DMS153 treated with DMSO at 0.1 percent for 48 hours (cell line): Measurements from ENCODE around the gene MSI2.

Experiments used
- DNase-seq: peaks from one replicate; lab custom pipeline; 2025; ENCODE audit not compliant: unreplicated experiment; lab: John Stamatoyannopoulos, UW

Gene MSI2

DNA sequence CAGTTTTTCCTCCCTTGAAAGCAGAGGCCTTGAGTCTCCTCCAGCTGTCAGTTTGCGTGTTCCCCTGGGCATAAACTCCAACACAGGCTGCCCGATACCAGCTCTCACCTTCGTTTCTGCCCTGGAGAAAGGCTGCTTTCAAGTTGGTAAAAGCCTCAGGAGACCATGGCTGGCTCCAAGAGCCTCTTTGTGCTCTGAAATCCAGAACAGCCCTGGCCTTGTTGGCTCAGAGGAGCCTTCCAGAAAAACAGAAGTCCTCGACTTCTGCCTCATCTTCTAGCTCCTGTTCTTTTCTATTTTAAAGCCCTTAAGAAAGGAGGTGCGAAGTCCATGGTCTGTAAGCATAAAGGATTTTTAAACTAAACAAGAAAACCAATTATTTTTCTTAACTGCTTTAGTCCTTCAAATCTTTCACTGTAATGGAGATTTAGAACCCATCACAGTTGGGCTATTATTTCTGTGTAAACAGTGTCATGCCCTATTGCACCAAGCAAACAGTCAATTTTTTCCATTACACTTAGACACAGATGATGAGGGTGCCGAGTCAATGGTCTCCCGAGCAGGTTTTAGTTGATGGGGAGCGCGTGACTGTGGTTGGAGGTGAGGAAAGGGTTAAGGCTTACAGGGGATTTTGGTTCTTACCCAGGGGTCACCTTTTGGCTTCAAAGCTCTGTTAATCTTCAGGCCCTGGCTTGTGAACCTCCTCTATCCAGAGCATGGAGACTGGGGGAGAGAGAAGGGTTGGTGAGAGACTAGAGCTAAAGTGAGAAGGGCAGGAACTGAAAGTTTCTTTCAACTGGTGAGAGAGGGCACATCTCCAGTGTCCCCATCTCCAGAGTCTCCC is 212.8 kb downstream of the MSI2 start:
- no peak for DNase-seq

DNA sequence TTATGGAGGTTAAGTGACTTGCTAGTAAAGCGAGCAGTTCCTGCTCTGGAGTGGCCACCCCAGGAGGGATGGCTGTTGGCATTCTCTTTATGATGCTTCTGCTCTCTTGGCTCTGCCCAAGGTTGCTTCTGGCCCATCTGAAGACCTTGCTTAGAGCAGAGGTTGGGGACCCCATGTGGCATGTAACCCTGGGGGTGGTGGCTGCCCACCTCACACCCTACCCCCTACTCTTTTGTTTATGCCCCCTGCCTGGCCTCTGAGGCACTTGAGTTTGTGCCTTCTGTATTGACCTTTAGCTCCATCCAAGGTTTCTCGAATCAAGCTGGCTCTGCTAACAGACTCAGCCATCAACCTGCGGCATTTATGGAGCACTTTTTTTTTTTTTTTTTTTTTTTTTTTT is 214.6 kb downstream of the MSI2 start:
- no peak for DNase-seq

DNA sequence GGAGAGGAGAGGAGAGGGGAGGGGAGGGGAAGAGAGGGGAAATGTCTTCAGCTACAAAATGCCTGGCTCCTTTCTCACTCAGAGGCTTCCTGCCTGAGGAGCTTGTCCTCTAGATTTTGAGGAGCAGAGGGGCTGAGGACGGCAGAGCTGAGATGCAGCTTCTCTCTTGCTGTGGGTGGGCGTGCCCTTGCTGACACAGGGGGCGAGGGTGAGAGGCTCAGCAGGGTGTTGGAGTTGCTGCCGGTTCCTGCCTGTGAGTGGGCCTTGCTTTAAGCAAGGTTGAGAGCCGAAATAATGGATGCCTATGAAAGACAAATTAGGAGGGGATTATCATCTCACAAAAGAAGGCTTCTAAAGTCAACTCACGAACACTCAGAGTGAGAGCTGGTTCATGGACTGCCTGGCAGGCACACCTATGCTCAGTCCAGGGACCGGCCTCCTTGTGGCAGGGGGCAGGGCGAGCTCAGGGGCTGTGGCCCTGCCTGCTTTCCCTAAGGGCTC is 215.6 kb downstream of the MSI2 start:
- no peak for DNase-seq

DNA sequence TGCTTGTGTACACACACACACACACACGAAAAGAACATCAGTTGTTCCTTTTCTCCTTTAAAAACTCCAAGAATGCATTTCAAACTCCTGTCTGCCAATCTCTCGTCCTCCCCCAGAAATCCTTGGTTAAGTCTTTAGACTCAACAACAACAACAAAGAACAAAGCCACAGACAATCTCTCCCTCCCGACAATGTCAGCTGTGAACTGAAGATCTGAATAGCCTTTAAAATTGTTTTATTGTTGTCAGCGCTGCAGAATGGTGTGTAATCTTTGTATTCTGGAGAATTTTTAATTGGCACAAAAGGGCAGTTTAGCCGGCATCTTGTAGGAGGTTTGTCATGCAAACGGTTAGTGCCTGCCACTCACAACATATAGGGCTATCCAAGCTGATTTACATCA is 219.5 kb downstream of the MSI2 start:
- DNase-seq: no peak

DNA sequence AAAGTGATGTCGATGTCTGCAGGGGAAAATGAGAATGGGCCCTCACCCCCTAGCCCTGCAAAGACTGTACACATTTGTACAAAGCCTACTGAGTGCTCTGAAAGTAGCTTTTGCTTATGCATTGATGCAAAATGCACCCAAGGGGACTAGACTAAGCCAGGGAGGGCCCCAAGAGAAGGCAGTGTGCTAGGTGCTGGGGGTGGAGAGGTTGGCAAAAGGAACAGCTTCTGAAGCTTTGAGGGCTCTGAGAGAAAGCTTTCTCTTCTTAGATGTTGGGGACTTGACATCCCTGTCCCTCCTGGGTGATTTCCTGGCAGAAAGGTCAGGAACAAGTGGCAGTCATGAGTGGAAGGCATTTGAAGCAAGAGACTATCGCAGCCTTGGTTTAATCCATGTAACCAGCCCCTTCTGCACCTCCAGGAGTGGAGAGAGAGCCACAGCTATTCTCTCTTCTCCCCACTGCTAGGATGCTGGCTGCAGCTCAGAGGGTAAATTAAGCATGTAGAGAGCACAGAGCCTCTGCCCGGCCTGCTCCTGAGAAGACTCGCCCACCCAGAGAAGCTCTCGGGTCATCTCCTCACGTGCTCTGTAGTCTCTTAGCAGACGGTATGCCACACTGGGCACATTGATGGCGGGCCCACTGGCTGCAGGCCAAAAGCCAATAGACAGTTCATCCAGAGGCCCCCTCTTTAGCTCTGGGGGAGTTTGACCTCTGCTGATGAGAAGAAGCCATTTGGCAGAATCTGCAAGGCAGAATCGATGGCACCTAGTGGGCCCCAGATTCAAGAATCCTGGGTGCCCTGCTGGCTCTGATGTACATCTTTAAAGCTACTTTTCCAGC is 221.4 kb downstream of the MSI2 start:
- DNase-seq: no peak

DNA sequence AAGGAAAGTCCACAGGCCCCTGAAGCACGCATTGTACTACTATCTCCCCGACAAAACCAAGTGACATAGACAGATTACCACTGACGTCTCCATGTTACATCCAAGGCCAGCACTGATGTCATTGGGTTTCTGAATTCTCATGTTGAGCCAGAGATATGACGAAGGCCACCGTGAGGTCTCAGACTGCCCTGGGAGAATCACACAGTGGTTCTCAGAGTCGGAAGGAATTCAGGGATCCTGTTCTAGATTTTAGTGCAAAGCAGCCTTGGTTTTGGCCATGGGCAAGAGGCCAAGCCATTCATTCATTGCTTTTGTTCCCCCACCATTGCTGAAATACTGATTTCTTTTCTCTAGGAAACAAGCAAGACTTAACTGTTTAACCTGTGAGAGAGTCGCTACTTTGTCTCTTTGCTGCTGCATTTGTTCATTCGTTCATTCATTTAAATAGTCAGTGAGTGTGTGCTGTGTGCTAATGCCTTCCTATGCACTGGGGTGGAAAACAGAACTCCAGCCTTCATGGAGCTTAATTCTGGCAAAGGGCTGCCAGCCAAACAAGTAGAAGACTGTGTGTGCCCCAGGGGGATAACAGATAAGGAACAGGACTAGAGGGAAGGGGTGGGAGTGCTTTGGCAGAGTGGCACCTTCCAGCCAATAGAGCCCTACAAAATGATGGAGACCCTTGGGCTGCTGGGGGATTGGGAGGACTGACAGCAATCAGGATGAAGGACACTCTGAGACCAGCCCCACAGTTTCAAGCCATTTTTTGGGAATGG is 222.3 kb downstream of the MSI2 start:
- DNase-seq: no peak

DNA sequence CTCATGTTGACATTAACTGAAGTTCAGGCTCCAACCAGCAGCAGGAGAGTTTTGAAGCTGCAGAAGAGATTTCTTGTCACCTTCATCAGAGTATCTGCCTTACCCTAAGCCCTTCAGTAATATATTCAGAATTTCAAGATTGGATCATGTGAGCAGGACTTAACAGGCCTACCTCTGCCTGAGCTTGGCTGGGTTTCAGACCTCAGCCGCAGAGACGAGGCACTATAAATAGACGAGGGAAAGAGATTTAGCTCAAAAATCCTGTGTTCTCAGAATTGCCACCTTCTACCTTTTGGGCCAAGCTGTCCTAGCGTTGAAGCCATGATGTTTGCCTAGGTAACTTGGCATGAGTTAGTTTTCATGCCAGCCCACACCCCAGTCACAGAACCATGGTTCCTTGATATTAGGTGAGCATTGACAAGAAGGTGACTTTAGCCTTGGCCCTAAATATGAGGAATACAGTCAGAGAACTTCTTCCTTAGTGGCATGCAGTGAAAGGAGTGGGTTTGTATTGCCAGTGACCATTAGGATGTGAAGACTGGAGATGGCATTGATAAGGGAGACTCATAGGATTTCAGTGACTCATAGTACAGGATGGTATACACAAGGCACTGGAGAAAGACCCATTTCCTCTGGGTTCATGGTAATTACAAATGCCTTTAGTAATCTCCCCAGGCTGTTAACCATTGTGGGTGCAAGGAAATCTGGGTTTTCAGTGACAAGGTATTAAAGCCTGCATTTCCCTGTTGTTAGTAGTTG is 224.3 kb downstream of the MSI2 start:
- no peak for DNase-seq

DNA sequence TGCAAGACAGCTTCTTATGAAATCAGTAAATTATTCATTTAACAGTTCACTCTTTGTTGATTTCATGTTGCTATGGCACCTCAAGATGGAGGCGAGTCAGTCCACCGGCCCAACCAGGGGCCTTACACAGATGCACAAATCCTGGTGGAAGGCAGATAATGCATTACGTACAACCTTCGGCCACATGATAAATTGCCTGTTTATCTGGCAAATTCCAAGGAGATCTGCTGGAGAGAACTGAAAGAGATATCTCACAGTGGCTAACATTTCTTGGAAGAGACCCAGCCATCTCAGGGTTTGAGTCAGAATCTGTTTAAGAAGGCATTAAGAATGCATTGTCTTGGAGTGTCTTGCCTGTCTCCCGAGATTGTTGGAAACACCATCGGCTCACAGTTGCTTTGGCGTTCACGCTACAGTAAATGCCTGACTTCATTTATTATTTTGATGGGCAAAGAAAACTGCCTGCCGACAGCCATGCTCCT is 225.6 kb downstream of the MSI2 start:
- no peak for DNase-seq

DNA sequence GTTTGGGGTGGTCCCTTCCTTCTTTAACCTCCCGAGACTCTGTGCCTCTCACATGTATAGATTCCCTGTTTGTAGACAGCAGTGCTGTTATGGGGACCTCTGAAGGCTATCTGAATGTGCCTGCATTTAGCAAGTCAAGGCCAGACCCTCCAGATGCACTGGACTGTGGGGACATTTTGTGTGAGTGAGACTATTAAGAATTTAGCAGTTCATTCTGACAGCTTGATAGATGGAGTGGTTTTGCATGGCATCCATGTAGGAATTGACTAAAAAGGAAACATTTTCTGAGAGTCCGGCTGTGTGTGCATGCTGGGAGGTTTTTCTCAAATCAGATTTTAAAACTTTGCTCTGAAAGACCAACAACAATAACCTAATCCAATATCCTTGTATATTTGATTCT is 226.3 kb downstream of the MSI2 start:
- no peak for DNase-seq

DNA sequence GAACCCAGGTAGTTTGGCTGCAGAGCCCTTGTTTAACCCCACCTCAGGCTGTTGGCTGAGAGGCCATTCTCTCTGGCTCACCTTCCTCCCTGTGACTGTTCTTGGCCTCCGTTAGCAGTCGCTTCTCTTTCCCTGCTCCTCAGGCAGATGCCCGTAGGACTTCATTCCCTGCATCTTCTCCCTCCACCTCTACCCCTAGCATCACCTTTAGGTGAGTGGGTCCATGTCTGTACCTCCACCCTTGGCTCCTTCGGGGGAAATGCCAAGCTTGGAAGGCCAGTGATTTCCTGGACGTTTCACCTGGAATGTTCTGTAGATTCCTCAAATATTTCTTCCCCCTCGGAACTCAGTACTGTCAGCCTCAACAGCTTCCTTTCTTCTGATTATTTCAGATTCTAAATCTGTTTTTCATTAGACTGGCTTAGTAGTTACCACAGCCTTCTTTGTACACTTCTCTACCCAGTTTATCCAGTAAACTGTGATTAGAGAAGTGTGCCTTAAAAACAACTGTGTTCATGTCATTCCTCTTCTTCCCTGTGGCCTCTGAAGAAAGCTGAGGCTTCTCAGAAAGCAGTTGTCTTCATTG is 227.9 kb downstream of the MSI2 start:
- DNase-seq: no peak

DNA sequence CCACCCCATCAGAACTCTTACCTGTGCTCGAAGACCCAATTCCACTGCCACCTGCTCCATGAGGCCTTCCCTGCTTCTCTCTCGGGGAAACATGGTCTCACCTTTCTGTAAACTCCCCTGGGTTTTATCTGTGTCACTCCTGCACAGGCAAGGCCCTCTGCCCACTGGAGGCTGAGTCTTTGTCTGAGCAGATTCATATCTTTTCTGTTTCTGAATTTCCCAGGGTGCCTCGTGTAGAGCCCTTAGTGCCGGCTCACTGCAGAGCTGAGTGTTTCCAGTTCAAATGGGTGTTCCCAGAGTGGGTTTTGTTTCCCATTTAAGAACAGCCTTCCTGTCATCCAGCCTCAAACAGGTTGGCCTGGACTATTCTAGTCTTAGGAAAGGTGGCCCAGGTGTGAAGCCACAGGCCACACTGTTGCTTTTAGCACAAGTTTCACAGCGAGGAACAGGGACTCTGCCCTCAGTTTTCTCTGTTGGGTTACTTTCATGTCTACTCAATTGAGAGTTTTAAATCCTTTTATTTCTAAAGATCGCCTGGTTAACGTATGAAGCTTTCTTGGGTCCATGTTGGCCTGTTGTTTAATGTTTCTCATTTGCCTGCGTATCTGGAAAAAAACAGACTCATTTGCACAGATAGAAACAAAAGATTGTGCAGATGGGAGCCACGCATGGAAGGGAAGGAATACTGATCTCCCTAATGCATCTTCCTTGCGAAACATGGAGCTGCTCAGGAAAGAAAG is 228.7 kb downstream of the MSI2 start:
- DNase-seq: no peak

DNA sequence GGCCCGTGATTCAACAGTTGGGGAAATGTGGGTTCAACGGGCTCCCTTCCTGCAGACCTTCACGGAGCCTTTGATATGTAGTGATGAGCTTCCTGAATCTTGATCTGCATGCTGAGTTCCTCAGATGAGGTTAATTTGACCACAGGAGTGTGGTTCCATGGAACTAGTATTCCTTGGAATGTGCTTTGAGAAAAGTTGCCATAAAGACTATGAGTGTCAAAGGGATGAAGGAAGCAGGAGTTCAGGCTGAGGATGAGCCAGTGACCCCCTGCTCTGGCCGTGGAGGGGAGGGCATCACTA is 229.2 kb downstream of the MSI2 start:
- DNase-seq: no peak

DNA sequence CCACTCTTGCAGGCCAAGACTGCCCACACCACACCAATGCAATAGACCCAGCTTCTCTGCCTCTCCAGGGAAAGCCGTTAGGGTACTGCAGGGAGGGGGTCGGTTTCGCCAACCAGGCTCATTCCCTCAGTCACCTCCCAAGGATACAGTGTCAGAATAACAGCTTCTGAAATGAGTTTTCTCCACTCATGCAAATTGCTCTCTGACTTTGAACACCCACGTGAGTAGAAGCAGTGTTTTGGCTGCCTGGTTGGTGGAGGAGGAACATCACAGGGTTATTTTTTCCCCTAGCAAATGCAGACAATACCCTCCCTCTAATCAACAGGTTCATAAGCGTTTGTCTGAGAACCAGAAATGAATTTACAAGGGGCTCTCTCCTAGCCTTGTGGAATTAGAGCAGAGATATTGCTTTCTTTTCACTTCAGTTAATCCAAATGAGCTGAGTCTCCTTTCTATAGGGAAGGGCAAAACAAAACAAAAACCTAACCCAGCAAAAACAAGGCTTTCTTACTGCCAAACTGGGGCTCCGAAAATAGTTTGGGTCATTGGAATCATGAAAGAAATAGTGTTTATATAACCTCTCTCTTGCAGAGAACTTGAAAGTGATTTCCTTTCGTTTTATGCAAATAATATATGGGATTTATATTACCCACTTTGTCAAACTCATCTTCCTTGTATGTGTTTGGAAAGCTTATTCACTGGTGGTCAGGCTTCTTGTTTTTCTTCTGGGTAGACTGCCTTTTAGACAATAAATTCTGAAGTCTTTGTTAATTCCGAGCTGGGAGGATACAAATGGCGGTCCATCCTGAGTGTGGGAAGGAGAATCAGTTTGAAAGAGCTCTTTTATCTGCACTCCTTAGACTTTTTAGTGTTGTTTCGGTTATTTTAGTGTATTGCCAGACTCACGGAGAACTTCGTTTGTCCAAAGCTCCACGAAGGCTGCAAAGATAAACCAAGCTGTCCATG is 229.9 kb downstream of the MSI2 start:
- DNase-seq: no peak

DNA sequence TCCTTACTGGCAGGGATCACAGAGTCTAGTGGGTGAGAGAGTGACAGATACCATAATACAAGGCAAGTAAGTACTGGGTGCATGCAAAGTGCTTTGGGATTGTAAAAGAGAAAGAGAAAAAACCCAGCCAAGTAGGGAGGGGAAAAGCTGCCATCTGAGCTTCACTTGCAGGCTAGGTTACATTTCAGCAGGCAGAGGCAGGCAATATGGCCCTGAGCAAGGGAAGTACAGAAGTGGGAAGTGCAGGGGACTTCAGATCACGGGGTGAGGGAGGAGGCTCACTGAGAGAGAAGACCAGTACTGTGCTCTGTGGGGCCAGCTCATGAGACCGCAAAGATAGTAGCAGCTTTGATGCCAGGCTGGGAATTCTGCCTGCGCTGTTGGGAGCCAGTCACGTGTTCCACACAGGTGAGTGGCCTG is 230.6 kb downstream of the MSI2 start:
- no peak for DNase-seq

DNA sequence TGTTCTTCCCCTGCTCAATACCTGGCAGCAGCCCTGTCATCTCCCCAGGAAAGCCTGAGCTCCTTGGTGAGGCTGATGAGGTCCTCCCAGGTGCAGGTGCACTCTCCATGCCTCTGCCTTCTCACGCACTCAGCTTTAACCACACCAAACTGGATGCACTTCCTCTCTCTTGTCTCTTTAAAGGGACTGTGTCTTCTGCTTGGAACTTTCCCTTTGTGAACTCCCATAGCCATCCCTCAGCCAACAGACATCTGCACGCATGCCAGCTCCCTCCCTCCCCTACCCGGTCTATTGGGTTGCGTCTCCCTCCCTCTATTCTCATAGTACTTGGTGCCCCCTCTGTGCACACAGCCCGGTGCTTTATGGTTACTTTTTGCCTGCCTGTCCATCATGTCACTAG is 231.2 kb downstream of the MSI2 start:
- no peak for DNase-seq

DNA sequence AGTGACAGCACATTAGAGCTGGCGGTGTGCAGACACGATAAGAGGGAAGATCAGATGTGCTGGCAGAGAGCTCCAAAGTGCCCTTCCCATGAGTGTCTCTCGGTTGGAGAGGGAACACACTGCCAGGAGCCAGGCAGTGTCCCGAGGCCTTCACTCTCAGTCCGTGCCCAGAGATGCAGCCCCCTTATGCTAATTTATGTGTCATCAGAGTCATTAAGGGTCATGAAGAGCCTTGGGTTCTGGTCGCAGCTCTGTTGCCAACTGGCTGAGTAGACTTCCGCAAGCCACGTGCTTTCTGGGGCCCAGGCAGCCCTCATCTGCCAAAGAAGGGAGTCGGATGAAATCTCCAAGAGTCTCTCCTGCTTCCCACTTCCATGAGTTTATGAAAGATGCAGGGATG is 232.5 kb downstream of the MSI2 start:
- no peak for DNase-seq

DNA sequence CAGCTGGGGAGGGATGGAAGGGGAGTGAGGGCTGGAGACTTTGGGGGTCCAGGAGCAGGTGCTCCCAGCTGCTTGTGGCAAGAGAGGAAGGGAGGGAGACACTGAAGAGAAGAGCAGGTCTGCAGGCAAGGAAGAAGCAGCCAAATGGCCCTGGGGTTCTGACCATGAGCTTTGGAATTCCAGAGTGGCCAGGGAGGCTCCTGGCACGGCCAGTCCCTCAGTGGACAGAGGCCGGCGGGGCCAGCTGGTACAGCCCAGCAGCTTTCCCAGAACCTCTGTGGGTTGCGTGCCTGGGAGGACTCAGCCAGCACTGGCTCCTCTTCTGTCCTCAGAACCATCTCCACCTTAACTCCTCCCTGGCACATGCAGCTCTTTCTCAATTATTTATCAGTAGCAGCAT is 233.0 kb downstream of the MSI2 start:
- DNase-seq: no peak

DNA sequence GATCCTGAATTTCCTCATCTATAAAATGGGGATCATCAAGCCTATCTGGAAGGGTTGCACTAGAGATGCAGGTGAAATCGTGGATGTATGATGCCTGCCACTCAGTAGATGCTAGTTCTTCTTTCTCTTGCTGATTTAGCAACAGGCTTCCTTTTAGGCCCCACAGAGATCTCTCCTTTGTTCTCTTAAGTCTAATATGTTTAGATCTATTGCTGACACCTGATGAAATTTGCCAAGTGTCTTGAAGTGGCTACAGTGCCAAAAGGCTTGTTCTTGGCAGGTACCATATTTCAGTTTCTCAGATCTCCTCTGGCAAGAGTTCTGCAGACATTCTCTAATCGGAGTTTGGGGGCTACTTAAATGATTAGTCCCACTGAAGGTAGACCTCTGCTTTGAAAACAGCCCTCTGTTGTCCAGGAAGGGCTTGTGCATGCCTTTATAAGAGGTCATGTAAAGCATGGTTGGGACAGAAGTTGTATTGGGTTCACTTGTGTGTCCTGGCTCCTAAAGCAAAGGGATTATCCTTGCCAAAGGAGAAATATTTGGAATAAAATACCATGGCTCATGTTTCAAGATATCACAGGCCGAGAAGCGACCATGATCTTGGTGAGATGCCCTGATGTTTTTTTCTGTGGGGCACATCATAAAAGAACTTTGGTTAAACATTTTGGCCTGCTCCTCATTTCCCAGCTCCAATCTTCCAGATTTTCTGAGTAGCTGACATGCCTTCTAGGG is 234.0 kb downstream of the MSI2 start:
- DNase-seq: no peak
